GM23248 (cell line): Measurements from ENCODE around the gene AOC3. TPM values are rescaled to one million over a fixed set of nuclear protein-coding genes. Genes with fewer than 3 reads are reported as not detected.
"Not testable (repeated sequence)": the region's sequence is repeated elsewhere in the genome, so short reads cannot be mapped to it uniquely, and the experiment has no call there.

ENCODE experiments used
- DNase-seq: peaks from one replicate; pipeline ENCODE4 v3.0.0-alpha.2; 2015
- H2AFZ ChIP-seq: fragments of 200-600 bp; sonication (generic); 2 replicates; pipeline ENCODE4 v1.6.1; 2016; ENCODE audit warnings: antibody characterized with exemption
- H3F3A ChIP-seq: fragments of 200-600 bp; sonication (generic); 2 replicates; pipeline ENCODE4 v1.6.1; 2016; ENCODE audit warnings: mild to moderate bottlenecking, antibody characterized with exemption, mixed run types; ENCODE audit not compliant: insufficient read depth
- H3K27ac ChIP-seq: fragments of 200-600 bp; sonication (generic); 2 replicates; pipeline ENCODE4 v1.5.1; 2016; ENCODE audit warnings: mild to moderate bottlenecking
- H3K27me3 ChIP-seq: fragments of 200-600 bp; sonication (generic); replicated peaks from 2 replicates; pipeline ENCODE4 v1.6.1; 2016; ENCODE audit warnings: mild to moderate bottlenecking; ENCODE audit not compliant: insufficient read depth
- H3K36me3 ChIP-seq: fragments of 200-600 bp; sonication (generic); 2 replicates; pipeline ENCODE4 v1.6.1; 2016; ENCODE audit warnings: low read depth, mild to moderate bottlenecking
- H3K4me1 ChIP-seq: fragments of 200-600 bp; sonication (generic); 2 replicates; pipeline ENCODE4 v1.6.1; 2016; ENCODE audit warnings: mild to moderate bottlenecking; ENCODE audit not compliant: insufficient read depth
- H3K4me2 ChIP-seq: fragments of 200-600 bp; sonication (generic); one replicate; pipeline ENCODE4 v1.6.1; 2016; ENCODE audit warnings: mild to moderate bottlenecking; ENCODE audit not compliant: unreplicated experiment
- H3K4me3 ChIP-seq: fragments of 200-600 bp; sonication (generic); 2 replicates; pipeline ENCODE4 v1.5.1; 2016; ENCODE audit warnings: mild to moderate bottlenecking
- H3K79me2 ChIP-seq: fragments of 200-600 bp; sonication (generic); 2 replicates; pipeline ENCODE4 v1.6.1; 2016; ENCODE audit warnings: mild to moderate bottlenecking; ENCODE audit not compliant: insufficient read depth
- H3K9ac ChIP-seq: fragments of 200-600 bp; sonication (generic); 2 replicates; pipeline ENCODE4 v1.6.1; 2016; ENCODE audit warnings: mild to moderate bottlenecking
- H3K9me2 ChIP-seq: fragments of 200-600 bp; sonication (generic); 2 replicates; pipeline ENCODE4 v1.6.1; 2016; ENCODE audit warnings: mixed run types, mild to moderate bottlenecking, moderate library complexity; ENCODE audit not compliant: insufficient read depth
- H3K9me3 ChIP-seq: fragments of 200-600 bp; sonication (generic); one replicate; pipeline ENCODE4 v1.6.1; 2017; ENCODE audit warnings: low read depth
- H4K20me1 ChIP-seq: fragments of 200-600 bp; sonication (generic); 2 replicates; pipeline ENCODE4 v1.6.0; 2016; ENCODE audit not compliant: insufficient read depth
- EZH2 ChIP-seq: fragments of 200-600 bp; sonication (generic); IDR thresholded peaks from 2 replicates; pipeline ENCODE4 v1.6.1; 2018; ENCODE audit warnings: antibody characterized with exemption, mild to moderate bottlenecking; ENCODE audit not compliant: insufficient read depth, poor library complexity, severe bottlenecking
- EZH2phosphoT487 ChIP-seq: fragments of 200-600 bp; sonication (generic); IDR thresholded peaks from 2 replicates; pipeline ENCODE4 v1.6.1; 2018; ENCODE audit warnings: antibody characterized with exemption, moderate library complexity, mild to moderate bottlenecking, low read depth; ENCODE audit not compliant: insufficient read depth
- WGBS, 2 experiments: methylation state at CpG; one replicate each; pipeline ENCODE4 v1.1.6; 2015 to 2017; ENCODE audit warnings: low lambda C conversion rate in 2 of 2, low coverage in 1 of 2; ENCODE audit errors: missing lambda C conversion rate in 2 of 2; 5-methylcytosine and 5-hydroxymethylcytosine counted together
- in situ Hi-C: fragments of 300-500 bp; cut with MboI; formaldehyde crosslinking; loops from 2 replicates; pipeline ENCODE4 v1.15.0; 2020
- polyA plus RNA-seq: library from polyadenylated mRNA; unstranded; fragments of >200 nt; fragmentation: Nextera tagmentation; extraction: Ambion mirVana; gene quantifications from 2 replicates; pipeline ENCODE4 v1.2.1, GENCODE V29; 2016
- total RNA-seq: library from RNA; depleted of rRNA; stranded (reverse); fragments of >200 nt; shearing (Covaris generic); gene quantifications from 2 replicates; pipeline ENCODE4 v1.2.3, GENCODE V29; 2014

The AOC3 gene
- total and polyA plus RNA-seq, 2 experiments from 2014 or later, result 0.05 TPM; not detected in 1

DNA sequence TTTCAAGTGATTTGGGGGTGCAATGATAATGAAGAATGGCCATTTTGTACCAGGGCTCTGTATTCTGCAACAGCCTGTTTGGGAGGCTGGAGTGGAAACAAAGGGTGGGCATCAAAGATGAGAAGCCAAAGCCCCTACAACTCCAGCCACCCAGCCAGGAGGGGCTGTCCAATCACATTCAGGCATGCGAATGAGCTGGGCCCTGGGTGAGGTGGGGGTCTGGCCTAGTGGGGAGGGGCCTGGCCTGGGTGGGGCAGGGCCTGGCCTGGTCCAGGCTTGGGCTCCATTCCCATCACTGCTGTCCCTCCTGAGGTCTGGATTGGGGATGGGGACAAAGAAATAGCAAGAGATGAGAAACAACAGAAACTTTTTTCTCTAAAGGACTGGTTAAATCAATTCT is 6.4 kb downstream of the AOC3 start:
- Histone ChIP-seq H2AFZ (no peak overlapping the region), H3F3A (no peaks in the 10 kb centered on the region), H4K20me1 (no peaks in the 10 kb centered on the region), H3K9ac (no peak overlapping the region), H3K27me3 (no peaks in the 10 kb centered on the region), H3K9me2 (no peaks in the 10 kb centered on the region), H3K27ac (no peak overlapping the region), H3K79me2 (no peaks in the 10 kb centered on the region), H3K36me3 (no peaks in the 10 kb centered on the region), H3K4me2 (no peak overlapping the region), H3K4me1 (no peaks in the 10 kb centered on the region), H3K4me3 (no peak overlapping the region), H3K9me3 (no peaks in the 10 kb centered on the region)
- in situ Hi-C loops, result no loop called here
- no peak for TF ChIP-seq EZH2phosphoT487
- TF ChIP-seq EZH2, result no peak
- no peak for DNase-seq
- WGBS, 2 experiments, result 90% methylated on average over 1 of the region's 1 CpG

DNA sequence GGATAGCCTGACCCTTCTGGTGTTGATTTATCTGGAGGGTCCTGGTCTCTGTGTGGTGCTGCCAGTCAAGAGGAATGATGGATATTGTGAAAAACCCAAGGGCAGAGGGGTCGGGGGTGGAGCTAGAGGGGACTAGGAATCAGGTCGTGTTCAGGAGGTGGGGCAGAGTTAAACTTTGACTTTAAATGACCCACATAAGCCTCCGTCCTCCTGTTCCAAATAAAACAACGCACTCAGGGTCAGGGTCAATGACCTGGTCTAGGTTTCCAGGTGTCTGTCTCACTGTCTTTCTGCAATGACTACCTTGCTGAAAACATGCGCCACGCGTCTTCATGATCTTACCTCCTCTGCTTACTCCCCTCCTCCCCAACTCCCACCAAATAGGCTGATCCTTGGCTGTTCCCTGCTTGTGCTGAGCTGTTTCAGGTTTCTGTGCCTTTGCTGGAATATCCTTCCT is 14.7 kb downstream of the AOC3 start:
- no peaks in the 10 kb centered on the region for H3K9me3 ChIP-seq
- H2AFZ ChIP-seq, result no peak overlapping the region
- H4K20me1 ChIP-seq, result no peaks in the 10 kb centered on the region
- WGBS, 2 experiments, result 70 to 74% methylated on average over 7 of the region's 7 CpGs
- no peaks in the 10 kb centered on the region for H3K36me3 ChIP-seq
- in situ Hi-C loops, result no loop called here
- no peaks in the 10 kb centered on the region for H3K27me3 ChIP-seq
- H3K79me2 ChIP-seq, result no peaks in the 10 kb centered on the region
- H3K27ac ChIP-seq, result no peak overlapping the region
- no peak overlapping the region for H3K4me3 ChIP-seq
- peaks cover 7% of the 10 kb centered on the region; the same call in 1 of the 2 replicates for H3F3A ChIP-seq
- no peak overlapping the region for H3K9ac ChIP-seq
- peaks cover 13% of the 10 kb centered on the region for H3K4me1 ChIP-seq
- no peaks in the 10 kb centered on the region for H3K9me2 ChIP-seq
- no peak overlapping the region for H3K4me2 ChIP-seq
- no peak for DNase-seq
- TF ChIP-seq EZH2 (no peak), EZH2phosphoT487 (no peak)

DNA sequence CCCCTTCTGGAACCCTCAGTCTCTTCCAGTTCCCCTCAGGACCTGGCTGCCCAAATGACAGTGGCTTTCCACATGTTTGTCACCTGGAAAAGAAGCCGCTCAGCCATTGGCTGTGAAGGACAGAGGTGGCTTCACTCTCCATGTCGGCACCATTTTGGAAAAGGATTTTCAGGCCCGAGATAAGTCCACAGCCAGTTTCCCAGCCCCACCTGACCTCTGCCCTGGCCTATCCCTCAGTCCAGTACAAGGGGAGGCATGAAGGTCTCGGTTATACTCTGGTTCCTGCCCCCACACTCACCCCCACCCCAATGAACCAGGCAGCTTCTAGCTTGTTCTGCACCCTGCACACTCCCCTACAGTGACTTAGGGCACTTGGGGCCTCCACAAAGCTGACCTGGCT is 15.2 kb downstream of the AOC3 start:
- no peaks in the 10 kb centered on the region for H4K20me1 ChIP-seq
- H3K9ac ChIP-seq, result no peak overlapping the region
- H3K79me2 ChIP-seq, result no peaks in the 10 kb centered on the region
- WGBS, 2 experiments, result 79 to 86% methylated on average over 4 of the region's 4 CpGs
- H3K27me3 ChIP-seq, result no peaks in the 10 kb centered on the region
- no peaks in the 10 kb centered on the region for H3K36me3 ChIP-seq
- TF ChIP-seq EZH2phosphoT487 (no peak), EZH2 (no peak)
- H3K9me3 ChIP-seq, result no peaks in the 10 kb centered on the region
- no peak overlapping the region for H3K4me3 ChIP-seq
- no peak for DNase-seq
- no peak overlapping the region for H3K4me2 ChIP-seq
- no peaks in the 10 kb centered on the region for H3K9me2 ChIP-seq
- H2AFZ ChIP-seq, result no peak overlapping the region
- H3F3A ChIP-seq, result peaks cover 7% of the 10 kb centered on the region; the same call in 1 of the 2 replicates
- in situ Hi-C loops, result no loop called here
- H3K4me1 ChIP-seq, result peaks cover 13% of the 10 kb centered on the region
- H3K27ac ChIP-seq, result no peak overlapping the region

DNA sequence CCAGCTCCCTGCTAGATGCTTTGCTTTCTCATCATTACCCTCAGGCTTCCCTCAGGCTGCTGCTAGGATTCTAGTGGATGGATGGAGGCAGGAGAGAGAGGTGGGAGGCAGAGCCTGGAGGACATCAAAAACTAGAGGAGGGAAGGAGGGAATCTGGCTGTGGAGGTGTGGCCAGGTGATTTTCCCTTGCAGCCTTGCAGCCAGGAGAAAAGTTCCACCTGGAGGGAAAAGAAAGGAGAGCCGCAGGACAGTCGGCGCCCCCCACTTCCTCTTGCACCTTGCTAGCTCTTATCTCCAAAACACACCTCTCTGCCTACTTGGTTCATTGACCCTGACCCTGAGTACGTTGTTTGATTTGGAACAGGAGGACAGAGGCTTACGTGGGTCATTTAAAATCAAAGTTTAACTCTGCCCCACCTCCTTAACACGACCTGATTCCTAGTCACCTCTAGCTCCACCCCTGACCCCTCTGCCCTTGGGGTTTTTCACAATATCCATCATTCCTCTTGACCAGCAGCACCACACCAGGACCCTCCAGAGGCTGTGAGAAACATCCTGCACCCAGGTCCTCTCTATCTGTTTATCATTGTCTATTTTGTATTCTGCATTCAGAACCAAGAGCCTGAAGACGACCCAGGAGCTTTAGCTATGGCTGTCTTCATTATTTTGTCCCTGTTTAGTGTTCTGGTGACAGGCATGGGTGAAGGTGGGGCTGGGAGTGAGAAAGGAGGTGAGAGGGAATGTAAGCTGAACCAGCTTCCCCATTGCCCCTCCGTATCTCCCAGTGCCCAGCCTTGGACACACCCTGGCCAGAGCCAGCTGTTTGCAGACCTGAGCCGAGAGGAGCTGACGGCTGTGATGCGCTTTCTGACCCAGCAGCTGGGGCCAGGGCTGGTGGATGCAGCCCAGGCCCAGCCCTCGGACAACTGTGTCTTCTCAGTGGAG is 15.9 kb downstream of the AOC3 start:
- in situ Hi-C loops, result no loop called here
- Histone ChIP-seq H3F3A (peaks cover 7% of the 10 kb centered on the region; the same call in 1 of the 2 replicates), H3K4me2 (no peak overlapping the region), H3K9me3 (no peaks in the 10 kb centered on the region), H3K36me3 (no peaks in the 10 kb centered on the region), H3K9me2 (no peaks in the 10 kb centered on the region), H3K4me3 (no peak overlapping the region), H3K9ac (no peak overlapping the region), H4K20me1 (no peaks in the 10 kb centered on the region), H2AFZ (no peak overlapping the region), H3K4me1 (peaks cover 13% of the 10 kb centered on the region), H3K79me2 (no peaks in the 10 kb centered on the region), H3K27me3 (no peaks in the 10 kb centered on the region), H3K27ac (no peak overlapping the region)
- no peak for DNase-seq
- 71 to 79% methylated on average over 9 to 11 of the region's 12 CpGs for WGBS, 2 experiments
- no peak for TF ChIP-seq EZH2
- TF ChIP-seq EZH2phosphoT487, result no peak

DNA sequence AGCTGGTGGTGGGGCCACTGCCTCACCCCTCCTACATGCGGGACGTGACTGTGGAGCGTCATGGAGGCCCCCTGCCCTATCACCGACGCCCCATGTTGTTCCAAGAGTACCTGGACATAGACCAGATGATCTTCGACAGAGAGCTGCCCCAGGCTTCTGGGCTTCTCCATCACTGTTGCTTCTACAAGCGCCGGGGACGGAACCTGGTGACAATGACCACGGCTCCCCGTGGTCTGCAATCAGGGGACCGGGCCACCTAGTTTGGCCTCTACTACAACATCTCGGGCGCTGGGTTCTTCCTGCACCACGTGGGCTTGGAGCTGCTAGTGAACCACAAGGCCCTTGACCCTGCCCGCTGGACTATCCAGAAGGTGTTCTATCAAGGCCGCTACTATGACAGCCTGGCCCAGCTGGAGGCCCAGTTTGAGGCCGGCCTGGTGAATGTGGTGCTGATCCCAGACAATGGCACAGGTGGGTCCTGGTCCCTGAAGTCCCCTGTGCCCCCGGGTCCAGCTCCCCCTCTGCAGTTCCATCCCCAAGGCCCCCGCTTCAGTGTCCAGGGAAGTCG is 16.8 kb downstream of the AOC3 start:
- H3K9me3 ChIP-seq, H3K79me2 ChIP-seq, H4K20me1 ChIP-seq, H3K9me2 ChIP-seq, H2AFZ ChIP-seq, H3K36me3 ChIP-seq, H3K27me3 ChIP-seq, H3K9ac ChIP-seq, H3F3A ChIP-seq, H3K4me3 ChIP-seq, H3K27ac ChIP-seq, H3K4me2 ChIP-seq, in situ Hi-C loops, DNase-seq: not testable (repeated sequence)
- WGBS, 2 experiments, result 83% methylated on average over 13 to 20 of the region's 21 CpGs
- peaks cover 13% of the 10 kb centered on the region for H3K4me1 ChIP-seq
